ENCODE results near the gene ATRNL1. TPM values are rescaled to one million over a fixed set of nuclear protein-coding genes. Genes with fewer than 3 reads are reported as not detected.

The ATRNL1 gene
- polyA plus RNA-seq, 1 of the 3 experiments (the other 2 are of a cell fraction), result 0.67 TPM

DNA sequence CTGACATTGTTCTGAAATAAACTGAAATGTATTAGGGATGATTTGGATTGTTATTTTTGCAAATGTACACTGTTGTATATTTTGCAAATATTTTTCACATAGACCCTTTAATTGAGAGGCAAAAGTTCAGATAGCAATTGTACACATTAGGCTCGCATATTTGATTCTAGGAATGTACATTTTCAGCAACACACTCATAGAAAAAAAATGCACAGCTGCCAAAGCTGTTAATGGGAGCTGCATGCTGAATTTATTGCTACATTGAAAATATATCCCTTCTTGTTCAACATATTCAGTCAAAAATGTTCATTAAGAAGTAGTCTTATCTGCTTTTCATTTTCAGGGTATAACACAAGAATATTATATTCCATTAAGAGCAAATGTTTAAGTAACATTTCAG, 512.9 kb downstream of the ATRNL1 start:
- Histone ChIP-seq H3K9ac (no peak overlapping the region), H3K4me2 (no peak overlapping the region)
- CTCF ChIA-PET, result no interaction called here

GRCh38 chr10:115606741-115607140, 513.6 kb downstream of the ATRNL1 start:
- Histone ChIP-seq H3K27me3 (ENCODE audit: insufficient read depth) (no peaks in the 10 kb centered on the region), H3F3A (replicated peaks; ENCODE audit: insufficient read depth) (no peaks in the 10 kb centered on the region), H3K27ac (ENCODE audit: low read depth in 2 of 2, low read length in 1 of 2) (no peak overlapping the region), H3K36me3 (replicated peaks in 1 of 2; ENCODE audit: control insufficient read depth in 1 of 2, insufficient read depth in 2 of 2, low read length in 1 of 2) (no peaks in the 10 kb centered on the region), H3K9me3 (no peaks in the 10 kb centered on the region), H3K9ac (no peak overlapping the region), H3K4me1 (ENCODE audit: control insufficient read depth in 1 of 2, insufficient read depth in 2 of 2, low read depth in 1 of 2, low read length in 1 of 2) (no peaks in the 10 kb centered on the region; a peak in 1 of 4 replicates), H4K20me1 (ENCODE audit: insufficient read depth) (no peaks in the 10 kb centered on the region), H3K4me2 (no peak overlapping the region), H3K9me2 (no peaks in the 10 kb centered on the region), H3K79me2 (ENCODE audit: insufficient read depth) (no peaks in the 10 kb centered on the region), H2AFZ (ENCODE audit: low read depth) (no peak overlapping the region), H3K4me3 (ENCODE audit: low read depth in 2 of 2, low read length in 1 of 2) (no peak overlapping the region)
- TF ChIP-seq YY1 (IDR thresholded peaks at IDR 0.05; ENCODE audit: low read depth) (no peak), SIN3A (IDR thresholded peaks at IDR 0.05; ENCODE audit: borderline replicate concordance, low read depth, low read length) (no peak), MEF2A (IDR thresholded peaks at IDR 0.05; ENCODE audit: borderline replicate concordance, low read depth) (no peak), USF1 (IDR thresholded peaks at IDR 0.05; ENCODE audit: borderline replicate concordance, low read depth) (no peak), NFIC (IDR thresholded peaks at IDR 0.05; ENCODE audit: borderline replicate concordance) (no peak), FOSL2 (IDR thresholded peaks at IDR 0.05; ENCODE audit: borderline replicate concordance, low read depth) (no peak), EP300 (IDR thresholded peaks at IDR 0.05; ENCODE audit: borderline replicate concordance in 1 of 2, low read depth in 1 of 2, low read length in 1 of 2) (no peak), MAX (IDR thresholded peaks at IDR 0.05; ENCODE audit: low read depth) (no peak), ELF1 (IDR thresholded peaks at IDR 0.05) (no peak), GATA2 (CRISPR knock-in tag; IDR thresholded peaks at IDR 0.05) (no peak), RXRA (IDR thresholded peaks at IDR 0.05; ENCODE audit: borderline replicate concordance, low read depth) (no peak), RAD21 (IDR thresholded peaks at IDR 0.05; ENCODE audit: low read length) (no peak), FOXJ3 (CRISPR knock-in tag; IDR thresholded peaks at IDR 0.05) (no peak)
- TF ChIP-seq, protein P1, sequence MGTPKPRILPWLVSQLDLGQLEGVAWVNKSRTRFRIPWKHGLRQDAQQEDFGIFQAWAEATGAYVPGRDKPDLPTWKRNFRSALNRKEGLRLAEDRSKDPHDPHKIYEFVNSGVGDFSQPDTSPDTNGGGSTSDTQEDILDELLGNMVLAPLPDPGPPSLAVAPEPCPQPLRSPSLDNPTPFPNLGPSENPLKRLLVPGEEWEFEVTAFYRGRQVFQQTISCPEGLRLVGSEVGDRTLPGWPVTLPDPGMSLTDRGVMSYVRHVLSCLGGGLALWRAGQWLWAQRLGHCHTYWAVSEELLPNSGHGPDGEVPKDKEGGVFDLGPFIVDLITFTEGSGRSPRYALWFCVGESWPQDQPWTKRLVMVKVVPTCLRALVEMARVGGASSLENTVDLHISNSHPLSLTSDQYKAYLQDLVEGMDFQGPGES (IDR thresholded peaks at IDR 0.05; ENCODE audit: low read depth, low read length), result no peak
- TF ChIP-seq, protein P2, sequence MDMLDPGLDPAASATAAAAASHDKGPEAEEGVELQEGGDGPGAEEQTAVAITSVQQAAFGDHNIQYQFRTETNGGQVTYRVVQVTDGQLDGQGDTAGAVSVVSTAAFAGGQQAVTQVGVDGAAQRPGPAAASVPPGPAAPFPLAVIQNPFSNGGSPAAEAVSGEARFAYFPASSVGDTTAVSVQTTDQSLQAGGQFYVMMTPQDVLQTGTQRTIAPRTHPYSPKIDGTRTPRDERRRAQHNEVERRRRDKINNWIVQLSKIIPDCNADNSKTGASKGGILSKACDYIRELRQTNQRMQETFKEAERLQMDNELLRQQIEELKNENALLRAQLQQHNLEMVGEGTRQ (IDR thresholded peaks at IDR 0.05; ENCODE audit: borderline replicate concordance, low read depth, low read length), result no peak
- ChIA-PET POLR2A (no interaction called here), CTCF (no interaction called here)
- DNase-seq, result no peak
- WGBS (ENCODE audit: low lambda C conversion rate), result 50% methylated on average over 4 of the region's 4 CpGs

More for the DNA sequence above, 512.9 kb downstream of the ATRNL1 start:
- no peaks in the 10 kb centered on the region for H3K9me2 ChIP-seq
- H3K9me3 ChIP-seq, result no peaks in the 10 kb centered on the region
- no peaks in the 10 kb centered on the region for H3K36me3 ChIP-seq (replicated peaks in 1 of 2; ENCODE audit: control insufficient read depth in 1 of 2, insufficient read depth in 2 of 2, low read length in 1 of 2)
- POLR2A ChIA-PET, result no interaction called here
- H4K20me1 ChIP-seq (ENCODE audit: insufficient read depth), result no peaks in the 10 kb centered on the region
- H3K4me3 ChIP-seq (ENCODE audit: low read depth in 2 of 2, low read length in 1 of 2), result no peak overlapping the region
- H2AFZ ChIP-seq (ENCODE audit: low read depth), result no peak overlapping the region
- 24% methylated on average over 1 of the region's 1 CpG for WGBS (ENCODE audit: low lambda C conversion rate)
- no peak overlapping the region for H3K27ac ChIP-seq (ENCODE audit: low read depth in 2 of 2, low read length in 1 of 2)
- H3F3A ChIP-seq (replicated peaks; ENCODE audit: insufficient read depth), result no peaks in the 10 kb centered on the region
- no peaks in the 10 kb centered on the region for H3K79me2 ChIP-seq (ENCODE audit: insufficient read depth)
- H3K27me3 ChIP-seq (ENCODE audit: insufficient read depth), result no peaks in the 10 kb centered on the region
- TF ChIP-seq MAX (IDR thresholded peaks at IDR 0.05; ENCODE audit: low read depth) (no peak), EP300 (IDR thresholded peaks at IDR 0.05; ENCODE audit: borderline replicate concordance in 1 of 2, low read depth in 1 of 2, low read length in 1 of 2) (no peak), YY1 (IDR thresholded peaks at IDR 0.05; ENCODE audit: low read depth) (no peak)
- no peak for DNase-seq
- H3K4me1 ChIP-seq (ENCODE audit: control insufficient read depth in 1 of 2, insufficient read depth in 2 of 2, low read depth in 1 of 2, low read length in 1 of 2), result no peaks in the 10 kb centered on the region; a peak in 1 of 4 replicates
